NCI-H146 treated with DMSO at 0.1 percent for 48 hours (cell line): ENCODE measurements around the gene LBH.

Source experiments
- DNase-seq: peaks from one replicate; lab custom pipeline; 2025; ENCODE audit not compliant: unreplicated experiment; lab: John Stamatoyannopoulos, UW

LBH gene

GRCh38 chr2:30231212-30231995, at the start of gene LBH:
LBH (plus strand) TSS chr2:30231534; CDS start chr2:30231739, 205 bp downstream.
- DNase-seq = peak; percentile 48

GRCh38 chr2:30184035-30184434, 47.3 kb upstream of the LBH start:
- no peak for DNase-seq

GRCh38 chr2:30185178-30185577, 46.2 kb upstream of the LBH start:
- no peak for DNase-seq

- no peak for DNase-seq
Measured at GRCh38 chr2:30188292-30188691, 43.0 kb upstream of the LBH start.

- no peak for DNase-seq
Measured at GRCh38 chr2:30190637-30191036, 40.7 kb upstream of the LBH start.

- DNase-seq = no peak
Measured at GRCh38 chr2:30191107-30191506, 40.2 kb upstream of the LBH start.

- DNase-seq = no peak
Measured at GRCh38 chr2:30191819-30192271, 39.5 kb upstream of the LBH start.

GRCh38 chr2:30192314-30192713, 39.0 kb upstream of the LBH start:
- no peak for DNase-seq

- no peak for DNase-seq
Measured at GRCh38 chr2:30193104-30193681, 38.1 kb upstream of the LBH start.

GRCh38 chr2:30194421-30194820, 36.9 kb upstream of the LBH start:
- DNase-seq = no peak

GRCh38 chr2:30195016-30195415, 36.3 kb upstream of the LBH start:
- DNase-seq = no peak

- no peak for DNase-seq
Measured at GRCh38 chr2:30197570-30198192, 33.7 kb upstream of the LBH start.

GRCh38 chr2:30201990-30202389, 29.3 kb upstream of the LBH start:
- DNase-seq = no peak

GRCh38 chr2:30203156-30203555, 28.2 kb upstream of the LBH start:
- DNase-seq = no peak

GRCh38 chr2:30204281-30204680, 27.1 kb upstream of the LBH start:
- DNase-seq = no peak

- DNase-seq = no peak
Measured at GRCh38 chr2:30205456-30205855, 25.9 kb upstream of the LBH start.

- no peak for DNase-seq
Measured at GRCh38 chr2:30206461-30207430, 24.6 kb upstream of the LBH start.

- peak; percentile 35 for DNase-seq
Measured at GRCh38 chr2:30208453-30208852, 22.9 kb upstream of the LBH start.

- DNase-seq = no peak
Measured at GRCh38 chr2:30209227-30209626, 22.1 kb upstream of the LBH start.

GRCh38 chr2:30213326-30213725, 18.0 kb upstream of the LBH start:
- no peak for DNase-seq

- DNase-seq = no peak
Measured at GRCh38 chr2:30213907-30214463, 17.3 kb upstream of the LBH start.
